Cortex of kidney (tissue), 1 donor: ENCODE results near the gene GP1BB.

Experiments
- DNase-seq: peaks from one replicate; lab custom pipeline; 2025; lab: John Stamatoyannopoulos, UW

The GP1BB gene

GRCh38 chr22:19742160-19743066, 19.1 kb downstream of the GP1BB start:
- DNase-seq, result no peak

GRCh38 chr22:19743081-19743480, 19.7 kb downstream of the GP1BB start:
- no peak for DNase-seq

GRCh38 chr22:19743651-19744050, 20.3 kb downstream of the GP1BB start:
- no peak for DNase-seq

GRCh38 chr22:19744350-19745006, 21.1 kb downstream of the GP1BB start:
- DNase-seq, result no peak

- no peak for DNase-seq
These were observed 22.1 kb downstream of the GP1BB start for GRCh38 chr22:19745155-19746101.

GRCh38 chr22:19746726-19747125, 23.4 kb downstream of the GP1BB start:
- no peak for DNase-seq

- no peak for DNase-seq
These were observed 24.2 kb downstream of the GP1BB start for GRCh38 chr22:19747551-19747950.

GRCh38 chr22:19748139-19748538, 24.8 kb downstream of the GP1BB start:
- no peak for DNase-seq

- DNase-seq, result no peak
These were observed 25.8 kb downstream of the GP1BB start for GRCh38 chr22:19748991-19749664.

GRCh38 chr22:19749876-19750275, 26.5 kb downstream of the GP1BB start:
- DNase-seq, result no peak

GRCh38 chr22:19750507-19751490, 27.5 kb downstream of the GP1BB start:
- no peak for DNase-seq

- no peak for DNase-seq
These were observed 28.3 kb downstream of the GP1BB start for GRCh38 chr22:19751497-19752245.

GRCh38 chr22:19753090-19753842, 29.9 kb downstream of the GP1BB start:
- DNase-seq, result no peak

GRCh38 chr22:19753996-19754700, 30.8 kb downstream of the GP1BB start:
- no peak for DNase-seq

GRCh38 chr22:19754701-19755144, 31.4 kb downstream of the GP1BB start:
- no peak for DNase-seq

- no peak for DNase-seq
These were observed 31.9 kb downstream of the GP1BB start for GRCh38 chr22:19755145-19755710.

- no peak for DNase-seq
These were observed 32.5 kb downstream of the GP1BB start for GRCh38 chr22:19755722-19756287.
